HG02763 (cell line): ENCODE measurements around the gene PLA2R1.

Experiments used
- ATAC-seq: cut with Tn5 transposase; IDR thresholded peaks from one replicate; pipeline ENCODE4 v1.9.1; 2021; ENCODE audit warnings: mild to moderate bottlenecking, moderate library complexity; ENCODE audit not compliant: unreplicated experiment

Gene PLA2R1

DNA sequence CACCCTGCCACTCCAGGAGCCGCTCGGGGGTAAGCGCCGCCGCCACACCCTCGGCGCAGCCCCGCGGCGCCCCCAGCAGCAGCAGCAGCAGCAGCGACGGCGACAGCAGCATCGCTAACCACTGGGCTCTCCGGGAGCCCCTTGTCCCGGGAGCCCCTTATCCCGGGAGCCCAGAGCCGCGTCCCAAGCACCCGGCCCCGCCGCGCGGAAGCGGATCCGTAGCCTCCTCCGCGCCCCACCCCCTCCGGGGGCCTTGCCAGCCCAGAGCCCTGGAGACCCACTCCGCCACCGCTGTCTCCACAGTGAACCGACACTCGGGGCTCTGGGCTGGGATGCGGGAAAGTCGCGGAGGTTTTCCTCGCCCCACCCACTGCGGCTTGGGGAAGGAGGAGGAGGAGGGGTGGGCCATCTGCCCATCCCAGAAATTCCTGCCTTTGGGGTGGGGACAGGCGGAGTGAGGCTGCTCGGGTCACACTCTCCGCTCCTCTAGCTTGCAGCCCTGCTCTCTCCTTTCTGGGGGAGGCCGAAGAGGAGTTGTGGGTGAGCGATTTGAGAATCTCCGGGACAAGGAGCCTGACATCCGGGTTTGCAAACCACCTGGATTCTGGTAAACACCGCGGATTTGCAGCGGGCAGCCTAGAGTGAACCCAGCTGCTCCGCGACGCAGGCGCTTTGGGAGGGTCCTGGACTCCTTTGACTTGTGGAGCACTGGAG is at the start of gene PLA2R1:
Gene PLA2R1, minus strand, starts transcription at position 324 of the 714 bp plus-strand sequence. Its CDS starts 212 bp downstream, at position 112.
- no peak for ATAC-seq

DNA sequence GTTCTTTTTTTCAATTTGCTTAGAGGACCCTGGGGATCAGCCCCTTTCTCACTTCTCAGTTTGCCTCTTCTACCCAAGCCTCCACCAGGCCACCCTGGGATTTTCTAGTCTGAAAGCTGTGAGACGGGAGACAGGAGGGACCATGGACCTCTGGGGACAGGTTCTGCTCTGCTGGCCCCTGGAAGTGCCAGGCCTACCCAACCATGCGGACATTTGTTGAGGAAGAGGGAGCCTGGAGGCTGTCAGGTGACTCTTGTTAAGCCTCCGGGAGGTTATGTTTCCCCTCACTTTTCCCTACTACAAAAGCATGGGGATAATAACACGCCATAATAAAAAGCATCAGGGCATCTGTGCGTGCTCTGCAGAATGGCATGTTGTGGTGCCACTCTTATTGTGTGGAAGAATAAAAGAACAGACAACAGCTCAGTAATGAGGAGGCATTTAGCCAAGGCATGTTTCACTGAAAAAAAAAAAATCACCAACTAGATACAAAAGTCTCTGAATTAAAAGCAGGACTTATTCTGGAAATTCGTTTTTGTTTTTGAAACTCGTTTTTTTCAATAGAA is 48.3 kb upstream of the PLA2R1 start:
- no peak for ATAC-seq

- peak; percentile 69 for ATAC-seq
Observed at GRCh38 chr2:160109939-160110673, 47.7 kb upstream of the PLA2R1 start.

GRCh38 chr2:160109243-160109642 is 46.8 kb upstream of the PLA2R1 start:
- ATAC-seq = no peak

- ATAC-seq = no peak
Observed at GRCh38 chr2:160108646-160109045, 46.2 kb upstream of the PLA2R1 start.

DNA sequence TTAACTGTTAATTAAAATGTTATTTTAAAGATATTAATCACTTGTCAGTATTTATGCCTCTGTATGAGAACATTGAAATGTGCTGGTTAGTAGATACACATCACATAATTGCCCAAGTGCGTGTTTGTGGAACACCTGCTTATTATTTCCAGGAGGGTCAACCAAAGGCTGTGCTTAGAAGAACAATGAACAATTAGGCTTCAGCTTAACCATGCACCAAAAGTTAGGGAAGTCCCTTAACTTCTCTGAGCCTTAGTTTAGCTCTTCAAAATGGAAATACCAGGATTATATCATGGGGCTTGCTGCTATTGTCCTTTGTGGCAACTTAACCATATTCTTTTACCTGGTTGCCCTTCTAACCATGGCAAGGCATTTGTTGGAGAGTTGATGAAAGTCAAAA is 43.0 kb upstream of the PLA2R1 start:
- no peak for ATAC-seq

DNA sequence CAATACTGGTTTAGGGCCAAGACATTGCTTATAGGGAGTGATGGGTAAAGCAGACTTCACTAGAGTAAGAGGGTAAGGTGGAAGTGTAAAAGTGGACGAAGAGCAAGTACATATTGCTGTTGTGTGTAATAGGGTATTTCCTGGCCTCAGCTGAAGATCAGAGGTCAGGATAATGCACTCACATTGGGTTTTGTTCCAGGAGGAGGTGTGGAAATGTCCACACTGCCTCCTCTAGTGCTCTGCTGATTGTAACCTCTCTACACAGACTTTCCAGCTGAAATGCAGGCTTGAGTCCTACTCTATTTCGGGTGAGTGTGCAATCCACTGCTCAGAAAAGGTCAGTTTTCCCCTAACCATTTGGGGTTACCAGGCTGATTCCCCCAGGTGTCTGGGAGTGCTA is 41.7 kb upstream of the PLA2R1 start:
- no peak for ATAC-seq

GRCh38 chr2:160097326-160097725 is 34.9 kb upstream of the PLA2R1 start:
- no peak for ATAC-seq

GRCh38 chr2:160096409-160096808 is 34.0 kb upstream of the PLA2R1 start:
- no peak for ATAC-seq

GRCh38 chr2:160092445-160092844 is 30.0 kb upstream of the PLA2R1 start:
- no peak for ATAC-seq

DNA sequence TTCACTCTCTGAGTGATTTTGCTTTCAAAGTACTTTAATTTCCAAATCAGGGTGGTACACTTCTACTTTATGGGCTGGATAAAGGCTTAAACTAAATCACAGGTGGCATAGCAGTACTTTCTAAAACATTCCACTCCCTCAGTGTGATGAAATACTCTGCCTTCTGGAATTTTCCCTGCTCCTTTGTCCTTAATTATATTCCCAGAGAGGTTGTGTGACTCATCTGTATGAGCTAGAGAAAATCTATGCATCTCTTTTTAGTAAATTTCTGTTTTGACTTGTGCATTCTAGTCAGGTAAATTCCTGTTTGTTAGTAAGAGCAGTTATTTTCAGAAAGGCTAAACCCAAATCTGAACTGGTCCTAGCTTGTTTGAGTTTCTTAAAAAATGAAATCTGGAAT is 29.0 kb upstream of the PLA2R1 start:
- ATAC-seq = no peak

GRCh38 chr2:160087854-160088745 is 25.7 kb upstream of the PLA2R1 start:
- ATAC-seq = no peak

DNA sequence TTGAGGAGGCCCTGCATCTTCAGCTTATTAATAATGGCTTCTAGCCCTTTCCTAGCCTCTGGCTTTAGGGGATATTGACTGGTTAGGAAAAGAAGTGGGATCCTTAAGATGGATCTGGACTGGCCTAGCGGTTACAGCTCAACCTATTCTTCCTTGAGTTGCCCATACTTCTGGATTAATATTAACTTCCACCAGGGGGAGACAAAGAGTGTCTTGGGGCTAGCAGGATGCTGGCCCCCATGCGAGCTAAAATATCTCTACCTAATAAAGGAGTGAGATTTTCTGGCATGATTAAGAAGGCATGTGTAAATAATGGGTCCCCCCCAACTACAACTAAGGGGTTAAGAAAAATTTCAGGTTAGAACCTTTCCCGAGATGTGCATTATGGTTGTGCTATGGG is 23.2 kb upstream of the PLA2R1 start:
- ATAC-seq = no peak

DNA sequence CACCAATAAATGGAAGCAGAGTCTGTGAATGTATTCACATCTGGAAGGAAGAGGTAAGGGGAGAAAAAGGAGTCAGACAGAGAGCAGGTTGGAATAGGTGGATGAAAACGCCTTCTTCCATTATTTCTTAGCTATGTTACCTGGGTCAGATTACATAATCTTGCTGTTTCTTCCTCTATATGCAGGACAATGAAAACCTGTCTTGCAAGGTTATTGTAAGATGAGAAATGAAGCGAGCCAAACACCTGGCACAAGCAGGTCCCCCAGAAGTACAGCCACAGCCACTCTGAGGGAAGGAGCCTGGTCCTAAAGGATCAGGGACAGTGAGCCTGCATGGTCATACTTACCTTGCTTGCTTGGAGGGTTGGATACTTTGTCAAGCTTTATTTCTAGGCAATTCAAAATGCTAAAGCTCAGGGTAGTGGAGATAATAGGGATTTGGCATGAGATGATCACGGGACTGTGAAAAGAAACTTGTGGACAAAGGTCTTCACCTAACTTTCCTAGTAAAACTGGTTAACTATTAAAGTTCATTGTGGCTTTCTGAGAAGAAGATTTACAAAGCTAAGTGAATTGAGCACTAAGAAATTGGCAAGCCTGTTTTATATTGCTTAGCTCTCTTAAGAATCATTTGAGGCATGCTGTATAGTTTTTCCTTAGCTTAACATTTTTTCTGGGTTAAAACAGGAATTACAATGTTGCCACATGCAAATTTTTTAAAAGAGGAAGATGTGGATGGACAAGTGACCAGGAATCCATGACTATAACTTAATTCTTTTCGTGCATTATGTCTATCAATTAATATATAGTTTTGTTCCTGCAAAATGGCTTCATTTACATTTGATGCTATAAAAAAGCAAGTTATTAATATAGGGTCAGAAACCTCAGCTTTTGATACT is 15.7 kb upstream of the PLA2R1 start:
- no peak for ATAC-seq

DNA sequence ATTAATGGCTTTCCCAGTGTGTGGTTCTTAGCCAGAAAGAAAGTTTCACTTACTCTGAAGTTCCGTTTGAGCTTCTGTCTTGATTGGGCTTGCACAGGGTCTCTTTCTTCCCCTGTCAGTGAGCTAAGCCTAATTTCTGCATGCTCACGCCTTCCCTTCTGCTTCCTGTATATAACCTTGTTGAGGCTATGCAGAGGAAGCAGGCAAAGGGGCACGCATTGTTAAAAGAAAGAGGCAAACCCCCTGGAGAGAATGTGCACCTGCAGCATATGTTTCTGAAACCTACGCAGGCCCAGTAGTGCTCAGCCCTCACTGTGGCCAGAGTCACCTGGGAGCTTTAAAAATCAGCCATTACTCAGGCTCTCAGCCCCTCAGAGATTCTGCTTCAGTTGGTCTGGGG is 14.5 kb upstream of the PLA2R1 start:
- ATAC-seq = no peak

GRCh38 chr2:160076241-160076640 is 13.8 kb upstream of the PLA2R1 start:
- ATAC-seq = no peak

GRCh38 chr2:160075171-160075570 is 12.8 kb upstream of the PLA2R1 start:
- ATAC-seq = no peak

- no peak for ATAC-seq
Observed at GRCh38 chr2:160073284-160073888, 11.0 kb upstream of the PLA2R1 start.

DNA sequence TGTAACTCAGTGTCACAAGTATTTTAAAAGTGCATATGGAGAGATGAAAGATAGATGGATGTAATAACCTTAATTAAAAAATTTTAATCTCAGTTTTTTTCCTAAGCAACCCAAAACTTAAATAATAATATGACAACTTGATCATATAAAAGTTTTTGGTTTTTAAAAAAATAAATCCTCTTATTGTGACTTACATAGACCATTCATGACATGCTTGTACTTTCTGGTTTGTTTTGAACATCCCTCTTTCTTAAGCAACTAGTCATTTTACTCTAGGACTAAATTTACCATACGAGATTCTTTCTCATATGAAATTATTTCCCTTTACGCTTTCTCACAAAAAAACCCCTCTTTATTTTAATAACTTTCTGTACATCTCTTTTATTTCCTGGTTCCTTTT is 6.5 kb upstream of the PLA2R1 start:
- no peak for ATAC-seq

GRCh38 chr2:160064916-160065315 is 2.5 kb upstream of the PLA2R1 start:
- ATAC-seq = no peak
